GM19239 (cell line): ENCODE results near the gene PIK3CG.

Experiments used
- DNase-seq: peaks from one replicate; pipeline ENCODE4 v3.0.0; 2011; ENCODE audit warnings: low spot score; ENCODE audit not compliant: insufficient read length
- FAIRE-seq: peaks from 2 replicates; lab custom pipeline; 2011; peaks lifted over from hg19 to GRCh38; lab: Jason Lieb, UNC

Gene PIK3CG

DNA sequence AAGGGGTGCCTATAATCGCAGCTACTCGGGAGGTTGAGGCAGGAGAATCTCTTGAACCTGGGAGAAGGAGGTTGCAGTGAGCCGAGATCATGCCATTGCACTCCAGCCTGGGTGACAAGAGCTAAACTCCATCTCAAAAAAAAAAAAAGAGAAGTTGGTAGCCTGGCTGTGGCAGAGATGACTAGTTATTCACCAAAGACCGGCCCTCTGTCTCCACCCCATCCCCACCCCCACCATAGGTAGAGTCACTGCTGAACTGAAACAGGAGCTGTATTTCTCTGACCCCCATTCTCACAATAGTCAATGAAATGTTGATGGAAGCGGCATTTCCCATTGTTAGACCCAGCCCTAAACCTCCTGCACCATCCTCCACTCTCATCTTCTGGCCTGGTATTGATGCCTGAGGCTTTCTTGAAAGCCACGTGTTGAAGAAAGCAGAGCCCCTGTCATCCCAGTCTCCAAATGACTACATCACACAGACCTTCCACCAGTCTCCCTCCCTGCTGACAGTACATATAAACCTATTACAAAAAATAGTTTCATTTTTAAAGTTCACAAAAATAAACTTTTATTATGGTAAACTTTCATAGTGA is 9.4 kb upstream of the PIK3CG start:
- FAIRE-seq: no peak
- DNase-seq: no peak

DNA sequence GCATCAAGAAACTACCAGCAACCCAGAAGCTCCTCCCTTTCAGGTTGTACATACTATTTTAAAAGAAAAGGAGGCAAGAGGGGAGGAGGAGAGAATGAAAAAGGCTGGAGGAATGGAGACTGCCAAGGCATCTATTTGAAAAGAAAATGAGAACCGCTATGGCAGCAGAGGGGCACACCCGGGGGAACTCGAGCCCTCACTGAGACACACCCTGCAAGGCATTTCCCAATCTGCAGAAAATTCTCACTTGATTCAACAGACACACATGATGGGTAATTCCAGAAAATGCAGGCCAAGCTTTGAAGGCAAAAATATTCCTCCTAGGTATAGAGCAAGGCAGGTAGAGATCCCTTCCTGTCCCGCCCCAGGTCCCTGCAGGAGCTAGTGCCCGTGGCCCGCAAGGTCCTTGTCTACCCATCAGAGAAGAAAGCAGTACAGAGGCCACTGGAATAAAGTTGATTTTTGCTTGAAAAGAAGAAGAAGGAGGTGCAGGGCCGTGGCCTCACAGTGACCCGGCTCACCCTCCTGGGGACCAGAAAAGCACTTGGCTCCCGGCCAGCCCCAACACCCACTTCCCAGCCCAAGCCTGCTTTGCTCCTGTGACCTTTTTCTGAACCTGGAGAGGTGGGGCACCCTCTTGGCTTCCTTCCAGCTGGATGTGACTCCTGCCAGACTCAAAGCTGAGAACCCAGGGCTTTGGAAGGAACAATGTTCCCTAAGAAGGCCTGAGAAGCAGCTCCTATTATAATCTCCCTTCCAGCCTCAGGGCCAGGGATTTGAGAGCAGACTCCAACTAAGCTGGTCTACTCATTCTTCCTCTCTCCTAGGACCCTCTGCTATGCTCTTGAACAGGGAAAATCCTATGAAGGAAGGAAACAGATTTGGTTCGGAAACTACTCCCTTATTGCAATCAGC is 6.2 kb upstream of the PIK3CG start:
- FAIRE-seq (no peak), DNase-seq (no peak)

DNA sequence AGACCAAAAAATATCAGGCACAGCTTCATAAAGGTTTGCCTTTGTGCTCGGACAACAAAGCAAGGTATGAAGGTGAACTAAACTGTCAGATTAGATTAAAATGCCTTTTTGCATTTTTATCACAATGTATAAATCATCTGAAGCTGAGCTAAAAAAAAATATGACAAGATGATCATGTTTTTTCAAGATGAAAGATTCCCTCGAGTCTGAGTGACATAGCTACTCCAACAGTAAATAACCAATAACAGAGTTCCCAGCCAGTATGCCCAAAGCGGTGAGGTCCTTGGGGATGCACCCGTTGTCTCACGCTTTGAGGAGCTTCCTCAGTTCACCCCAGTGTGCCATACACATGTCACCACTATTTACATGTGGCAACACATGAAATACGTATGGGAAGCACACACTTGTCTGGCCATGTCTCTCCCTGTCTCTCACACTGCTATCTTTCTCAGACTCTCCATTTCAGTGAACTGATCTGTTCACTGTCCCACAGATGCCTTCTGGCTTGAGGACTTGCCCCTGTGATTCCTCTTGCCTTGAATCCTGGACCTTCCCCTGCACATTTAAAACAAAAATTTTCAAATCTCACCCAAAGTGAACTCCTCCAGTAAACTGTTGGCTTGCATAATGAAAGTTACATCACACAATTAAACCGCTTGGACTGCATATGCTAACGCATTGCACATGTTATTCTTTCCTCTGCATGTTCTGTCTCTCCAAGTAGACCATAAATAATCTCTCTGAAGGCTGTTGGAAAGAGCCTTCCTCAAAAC is 2.6 kb upstream of the PIK3CG start:
- FAIRE-seq (no peak), DNase-seq (no peak)

- no peak for DNase-seq
- FAIRE-seq: no peak
Observed at GRCh38 chr7:106863274-106863997, 1.6 kb upstream of the PIK3CG start.

GRCh38 chr7:106864298-106865081 is 592 bp upstream of the PIK3CG start:
- FAIRE-seq (peak; percentile 72), DNase-seq (no peak)

GRCh38 chr7:106866298-106867281 is 1.5 kb downstream of the PIK3CG start:
- DNase-seq (no peak), FAIRE-seq (peak; percentile 94)

- DNase-seq (no peak), FAIRE-seq (no peak)
Observed at GRCh38 chr7:106867641-106868351, 2.7 kb downstream of the PIK3CG start.

DNA sequence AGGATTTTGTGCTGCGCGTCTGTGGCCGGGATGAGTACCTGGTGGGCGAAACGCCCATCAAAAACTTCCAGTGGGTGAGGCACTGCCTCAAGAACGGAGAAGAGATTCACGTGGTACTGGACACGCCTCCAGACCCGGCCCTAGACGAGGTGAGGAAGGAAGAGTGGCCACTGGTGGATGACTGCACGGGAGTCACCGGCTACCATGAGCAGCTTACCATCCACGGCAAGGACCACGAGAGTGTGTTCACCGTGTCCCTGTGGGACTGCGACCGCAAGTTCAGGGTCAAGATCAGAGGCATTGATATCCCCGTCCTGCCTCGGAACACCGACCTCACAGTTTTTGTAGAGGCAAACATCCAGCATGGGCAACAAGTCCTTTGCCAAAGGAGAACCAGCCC is 3.3 kb downstream of the PIK3CG start:
- no peak for DNase-seq
- FAIRE-seq: no peak

DNA sequence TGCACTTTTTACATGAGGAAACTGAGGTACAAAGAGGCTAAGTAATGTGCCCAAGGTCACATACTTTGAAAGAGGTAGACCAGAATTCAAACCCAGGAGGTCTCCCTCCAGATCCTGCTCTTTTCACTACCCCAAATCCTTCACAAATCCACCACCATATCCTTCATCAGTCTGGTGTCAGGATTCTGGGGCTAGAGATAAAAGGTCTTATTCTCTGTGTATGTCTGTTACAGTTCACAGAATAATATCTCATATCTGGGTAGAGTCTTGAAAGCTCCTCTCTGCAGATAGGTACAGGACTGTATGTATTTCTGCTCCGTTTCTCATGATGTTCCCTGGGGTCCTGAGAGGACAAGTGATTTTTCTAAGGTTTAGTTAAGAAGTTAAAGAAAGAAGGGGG is 4.9 kb downstream of the PIK3CG start:
- FAIRE-seq: no peak
- no peak for DNase-seq

GRCh38 chr7:106870528-106870927 is 5.4 kb downstream of the PIK3CG start:
- DNase-seq: no peak
- FAIRE-seq: peak; percentile 31

DNA sequence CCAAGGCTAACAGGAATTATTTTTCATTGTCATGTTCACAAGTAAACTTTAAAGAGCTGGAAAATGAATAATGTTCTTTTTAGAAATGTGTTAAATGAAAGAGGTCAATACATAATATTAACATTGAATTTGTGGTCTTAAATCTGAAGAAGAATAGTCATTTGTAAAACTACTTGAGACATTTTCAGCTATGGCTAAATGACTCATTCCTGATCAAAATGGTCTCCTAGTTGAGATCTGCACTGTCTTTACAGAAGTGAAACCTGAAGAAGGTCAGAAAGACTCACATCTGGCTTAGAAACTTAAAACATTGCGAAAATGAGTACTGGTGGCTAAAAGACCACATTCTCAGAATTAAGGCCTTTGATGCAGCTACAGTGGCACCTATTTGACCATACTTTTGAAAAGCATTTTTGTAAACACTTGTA is 5.9 kb downstream of the PIK3CG start:
- peak; percentile 97 for FAIRE-seq
- peak; percentile 62 for DNase-seq

DNA sequence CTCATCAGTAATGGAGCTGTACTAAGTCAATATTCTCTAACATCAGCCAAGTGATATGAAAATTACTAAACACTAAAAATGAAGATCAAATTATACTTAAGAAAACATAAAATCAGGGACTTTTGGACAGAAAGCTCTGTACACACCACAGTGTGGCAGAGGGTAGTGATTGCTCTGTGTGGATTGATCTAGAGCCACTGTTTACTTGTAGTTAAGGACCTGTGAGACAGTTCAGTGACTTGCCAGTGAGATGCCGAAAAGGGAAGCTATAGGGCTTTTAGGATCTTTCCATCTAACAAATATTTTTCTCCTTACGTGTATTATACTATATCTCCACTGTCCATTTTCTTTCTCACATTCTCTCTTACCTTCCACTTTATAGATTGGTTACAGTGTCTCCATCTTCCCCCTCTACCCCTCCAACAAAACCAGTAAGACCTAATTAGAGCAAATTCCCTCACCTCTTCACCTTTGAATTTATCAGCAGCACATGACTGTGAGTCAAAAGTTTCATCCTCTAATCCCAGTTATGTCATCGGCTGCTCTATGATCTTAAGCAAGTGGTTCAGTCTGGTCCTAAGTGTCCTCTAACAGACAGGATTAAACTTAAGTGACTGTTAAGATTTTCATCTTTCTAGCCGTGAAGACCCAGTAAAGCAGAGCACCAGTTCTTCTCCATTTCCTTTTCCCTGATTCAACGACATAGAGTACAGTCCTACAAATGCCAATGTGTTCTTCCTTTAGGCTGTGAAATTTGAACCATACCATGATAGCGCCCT is 6.9 kb downstream of the PIK3CG start:
- DNase-seq (no peak), FAIRE-seq (peak; percentile 55)

DNA sequence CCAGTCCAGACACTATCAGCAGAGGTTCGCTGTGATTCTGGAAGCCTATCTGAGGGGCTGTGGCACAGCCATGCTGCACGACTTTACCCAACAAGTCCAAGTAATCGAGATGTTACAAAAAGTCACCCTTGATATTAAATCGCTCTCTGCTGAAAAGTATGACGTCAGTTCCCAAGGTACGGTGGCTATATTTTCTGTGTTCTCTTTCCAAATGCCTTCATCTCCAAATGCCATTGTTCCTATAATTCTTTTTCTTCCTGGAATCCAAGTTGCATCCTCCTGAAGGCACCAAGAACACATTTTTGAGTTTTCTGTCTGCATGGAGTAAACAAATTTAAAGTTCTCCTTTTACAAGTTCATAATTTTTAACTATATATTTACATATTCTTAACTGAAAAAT is 7.7 kb downstream of the PIK3CG start:
- FAIRE-seq (peak; percentile 44), DNase-seq (no peak)

DNA sequence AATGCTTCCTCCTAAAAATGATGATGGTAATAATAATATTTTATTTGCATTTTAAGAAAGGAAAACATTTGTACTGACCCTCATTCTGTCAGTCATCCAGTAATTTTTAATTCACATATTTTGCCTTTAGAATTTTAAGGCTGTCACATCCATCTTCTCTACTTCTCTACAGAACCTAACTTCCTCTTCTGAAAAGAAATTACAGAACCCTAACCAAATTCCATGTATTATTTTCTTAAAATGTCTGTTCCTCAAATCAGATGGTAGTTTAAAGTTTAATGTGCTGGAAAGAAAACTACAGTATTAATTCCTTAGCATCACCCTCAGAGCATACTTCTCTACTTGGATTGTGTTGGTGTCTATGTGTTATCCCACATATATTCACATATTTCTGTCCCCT is 9.0 kb downstream of the PIK3CG start:
- FAIRE-seq: no peak
- DNase-seq: no peak

DNA sequence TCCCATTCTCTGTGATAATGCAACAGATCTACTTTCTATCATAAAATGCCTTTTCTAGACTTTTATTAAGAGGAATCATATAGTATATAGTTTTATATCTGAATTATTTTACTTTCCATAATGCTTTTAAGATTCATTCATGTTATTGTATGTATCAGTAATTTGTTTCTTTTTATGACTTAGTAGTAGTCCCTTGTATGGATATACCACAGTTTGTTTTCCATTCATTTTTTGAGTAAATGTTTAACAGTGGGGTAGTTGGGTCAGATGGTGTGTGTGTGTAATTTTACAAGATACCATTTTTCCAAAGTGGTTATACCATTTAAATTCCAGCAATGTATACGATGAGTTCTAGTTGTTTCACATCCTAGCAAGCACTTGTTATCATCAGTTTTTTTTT is 10.4 kb downstream of the PIK3CG start:
- no peak for FAIRE-seq
- DNase-seq: no peak

DNA sequence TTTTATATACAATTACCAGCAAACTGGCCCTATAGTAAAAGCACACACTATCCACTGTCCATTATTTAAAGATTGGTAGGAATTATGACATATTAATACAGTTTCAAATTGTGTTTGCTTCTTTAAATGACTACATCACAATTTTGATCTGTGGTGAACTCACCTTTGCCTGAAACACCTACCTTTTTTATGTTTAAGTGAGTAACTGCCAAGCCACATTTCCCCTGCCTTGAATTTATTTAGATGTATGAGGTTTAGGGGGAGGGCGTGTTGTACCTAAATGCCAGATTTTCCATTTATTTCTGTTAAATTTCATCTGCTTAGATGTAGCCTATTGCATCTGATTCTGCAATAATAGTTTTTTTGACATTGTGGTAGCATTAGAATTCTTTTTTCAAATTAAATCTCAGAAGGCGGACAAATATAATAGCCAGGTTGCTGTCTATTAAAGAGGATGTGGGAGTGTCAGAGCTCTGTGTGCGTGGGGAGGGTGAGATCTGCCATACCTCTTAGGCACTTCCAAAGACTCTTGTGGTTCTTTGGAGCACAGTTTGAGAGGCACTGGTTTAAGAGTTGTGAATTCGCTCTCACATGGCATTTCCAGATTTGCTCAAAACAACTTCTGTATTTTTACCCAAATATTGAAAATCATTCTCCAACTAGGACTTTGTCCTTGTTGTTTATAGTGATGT is 13.8 kb downstream of the PIK3CG start:
- no peak for DNase-seq
- FAIRE-seq: no peak
